ENCODE measurements around the gene TJP1.
"Not testable (repeated sequence)": the region's sequence is repeated elsewhere in the genome, so short reads cannot be mapped to it uniquely, and the experiment has no call there.

The TJP1 gene

GRCh38 chr15:29792426-29793159, 29.7 kb downstream of the TJP1 start:
- DNase-seq = no peak

- DNase-seq = no peak
Measured at GRCh38 chr15:29790607-29791006, 31.7 kb downstream of the TJP1 start.

GRCh38 chr15:29789871-29790270, 32.4 kb downstream of the TJP1 start:
- no peak for DNase-seq

- no peak for DNase-seq
Measured at GRCh38 chr15:29788433-29789034, 33.7 kb downstream of the TJP1 start.

- DNase-seq = no peak
Measured at GRCh38 chr15:29787767-29788166, 34.5 kb downstream of the TJP1 start.

- DNase-seq = no peak
Measured at GRCh38 chr15:29785642-29786041, 36.6 kb downstream of the TJP1 start.

- DNase-seq = no peak
Measured at GRCh38 chr15:29785136-29785535, 37.1 kb downstream of the TJP1 start.

- no peak for DNase-seq
Measured at GRCh38 chr15:29784413-29784812, 37.9 kb downstream of the TJP1 start.

GRCh38 chr15:29782816-29783215, 39.5 kb downstream of the TJP1 start:
- DNase-seq = not testable (repeated sequence)

GRCh38 chr15:29778382-29778781, 43.9 kb downstream of the TJP1 start:
- no peak for DNase-seq

GRCh38 chr15:29776859-29777258, 45.4 kb downstream of the TJP1 start:
- DNase-seq = no peak

- DNase-seq = no peak
Measured at GRCh38 chr15:29774900-29775299, 47.4 kb downstream of the TJP1 start.

- no peak for DNase-seq
Measured at GRCh38 chr15:29773816-29774215, 48.5 kb downstream of the TJP1 start.

GRCh38 chr15:29773000-29773399, 49.3 kb downstream of the TJP1 start:
- no peak for DNase-seq

- no peak for DNase-seq
Measured at GRCh38 chr15:29770796-29771195, 51.5 kb downstream of the TJP1 start.

GRCh38 chr15:29765898-29766527, 56.3 kb downstream of the TJP1 start:
- no peak for DNase-seq

- DNase-seq = no peak
Measured at GRCh38 chr15:29765234-29765841, 56.9 kb downstream of the TJP1 start.

- DNase-seq = no peak
Measured at GRCh38 chr15:29759596-29759995, 62.7 kb downstream of the TJP1 start.

GRCh38 chr15:29756358-29757267, 65.7 kb downstream of the TJP1 start:
- DNase-seq = no peak

GRCh38 chr15:29754009-29754408, 68.3 kb downstream of the TJP1 start:
- DNase-seq = not testable (repeated sequence)

GRCh38 chr15:29753506-29753905, 68.8 kb downstream of the TJP1 start:
- DNase-seq = no peak

- DNase-seq = no peak
Measured at GRCh38 chr15:29750754-29751153, 71.5 kb downstream of the TJP1 start.
